ENCODE results near the gene LGR4.

- TF ChIP-seq, protein P1, sequence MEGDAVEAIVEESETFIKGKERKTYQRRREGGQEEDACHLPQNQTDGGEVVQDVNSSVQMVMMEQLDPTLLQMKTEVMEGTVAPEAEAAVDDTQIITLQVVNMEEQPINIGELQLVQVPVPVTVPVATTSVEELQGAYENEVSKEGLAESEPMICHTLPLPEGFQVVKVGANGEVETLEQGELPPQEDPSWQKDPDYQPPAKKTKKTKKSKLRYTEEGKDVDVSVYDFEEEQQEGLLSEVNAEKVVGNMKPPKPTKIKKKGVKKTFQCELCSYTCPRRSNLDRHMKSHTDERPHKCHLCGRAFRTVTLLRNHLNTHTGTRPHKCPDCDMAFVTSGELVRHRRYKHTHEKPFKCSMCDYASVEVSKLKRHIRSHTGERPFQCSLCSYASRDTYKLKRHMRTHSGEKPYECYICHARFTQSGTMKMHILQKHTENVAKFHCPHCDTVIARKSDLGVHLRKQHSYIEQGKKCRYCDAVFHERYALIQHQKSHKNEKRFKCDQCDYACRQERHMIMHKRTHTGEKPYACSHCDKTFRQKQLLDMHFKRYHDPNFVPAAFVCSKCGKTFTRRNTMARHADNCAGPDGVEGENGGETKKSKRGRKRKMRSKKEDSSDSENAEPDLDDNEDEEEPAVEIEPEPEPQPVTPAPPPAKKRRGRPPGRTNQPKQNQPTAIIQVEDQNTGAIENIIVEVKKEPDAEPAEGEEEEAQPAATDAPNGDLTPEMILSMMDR (IDR thresholded peaks at IDR 0.05 in 8 of 11, conservative IDR thresholded peaks at IDR 0.05 in 3 of 11) = no peak
- TF ChIP-seq POLR2AphosphoS5 (IDR thresholded peaks at IDR 0.05) (no peak), POLR2A (IDR thresholded peaks at IDR 0.05) (no peak)
These were observed 60.3 kb downstream of the LGR4 start for GRCh38 chr11:27412192-27412691.
